ENCODE measurements around the gene APBA2. TPM values are rescaled to one million over a fixed set of nuclear protein-coding genes. Genes with fewer than 3 reads are reported as not detected.
A peak's percentile ranks its signal among the peaks of the same experiment; 100 is the strongest.

The APBA2 gene
- total and polyA plus RNA-seq, 2 donors from 2014 or later = 1.0 to 6.1 TPM

GRCh38 chr15:28936081-28936480 is 50.3 kb downstream of the APBA2 start:
- Histone ChIP-seq H3K4me3 (ENCODE audit: low read length in 3 of 3) (no peak overlapping the region), H3K9ac (ENCODE audit: low read length in 3 of 3) (no peak overlapping the region), H3K27me3 (ENCODE audit: control insufficient read depth, insufficient read depth, low read length) (no peaks in the 10 kb centered on the region), H3K4me1 (ENCODE audit: control insufficient read depth in 2 of 3, insufficient read depth in 2 of 3, low read depth in 1 of 3, low read length in 3 of 3) (no peaks in the 10 kb centered on the region), H3K27ac (ENCODE audit: low read depth in 2 of 2, low read length in 2 of 2) (no peak overlapping the region), H3K36me3 (ENCODE audit: control insufficient read depth in 2 of 3, insufficient read depth in 3 of 3, low read length in 3 of 3) (no peaks in the 10 kb centered on the region), H3K9me3 (ENCODE audit: control insufficient read depth in 2 of 3, insufficient read depth in 1 of 3, low read length in 3 of 3) (no peaks in the 10 kb centered on the region)
- DNase-seq (peak in 1 of 5 donors; percentile 37), FAIRE-seq (no peak)
- no peak for TF ChIP-seq CTCF (IDR thresholded peaks at IDR 0.05; ENCODE audit: borderline replicate concordance, extremely low read depth, insufficient read depth)
- intact Hi-C loops (cut with DNase I) = no loop called here

- Histone ChIP-seq H3K36me3 (ENCODE audit: control insufficient read depth in 2 of 3, insufficient read depth in 3 of 3, low read length in 3 of 3) (no peaks in the 10 kb centered on the region), H3K9ac (ENCODE audit: low read length in 3 of 3) (no peak overlapping the region), H3K9me3 (ENCODE audit: control insufficient read depth in 2 of 3, insufficient read depth in 1 of 3, low read length in 3 of 3) (no peaks in the 10 kb centered on the region), H3K27me3 (ENCODE audit: control insufficient read depth, insufficient read depth, low read length) (no peaks in the 10 kb centered on the region), H3K4me3 (ENCODE audit: low read length in 3 of 3) (no peak overlapping the region), H3K27ac (ENCODE audit: low read depth in 2 of 2, low read length in 2 of 2) (no peak overlapping the region), H3K4me1 (ENCODE audit: control insufficient read depth in 2 of 3, insufficient read depth in 2 of 3, low read depth in 1 of 3, low read length in 3 of 3) (no peaks in the 10 kb centered on the region)
- no peak for TF ChIP-seq CTCF (IDR thresholded peaks at IDR 0.05; ENCODE audit: borderline replicate concordance, extremely low read depth, insufficient read depth)
- FAIRE-seq (no peak), DNase-seq (peak in 1 of 5 donors; percentile 20)
- intact Hi-C loops (cut with DNase I) = no loop called here
Measured at GRCh38 chr15:28936481-28936881, 50.7 kb downstream of the APBA2 start.

- no peak for FAIRE-seq
- TF ChIP-seq CTCF (IDR thresholded peaks at IDR 0.05; ENCODE audit: borderline replicate concordance, extremely low read depth, insufficient read depth) = no peak
- no peaks in the 10 kb centered on the region for H3K36me3 ChIP-seq (ENCODE audit: control insufficient read depth in 2 of 3, insufficient read depth in 3 of 3, low read length in 3 of 3)
- intact Hi-C loops (cut with DNase I) = no loop called here
- no peaks in the 10 kb centered on the region for H3K9me3 ChIP-seq (ENCODE audit: control insufficient read depth in 2 of 3, insufficient read depth in 1 of 3, low read length in 3 of 3)
- no peak overlapping the region for H3K9ac ChIP-seq (ENCODE audit: low read length in 3 of 3)
- DNase-seq = peak in 1 of 5 donors; percentile 50
- H3K27me3 ChIP-seq (ENCODE audit: control insufficient read depth, insufficient read depth, low read length) = no peaks in the 10 kb centered on the region
- H3K4me3 ChIP-seq (ENCODE audit: low read length in 3 of 3) = no peak overlapping the region
- no peaks in the 10 kb centered on the region for H3K4me1 ChIP-seq (ENCODE audit: control insufficient read depth in 2 of 3, insufficient read depth in 2 of 3, low read depth in 1 of 3, low read length in 3 of 3)
- H3K27ac ChIP-seq (ENCODE audit: low read depth in 2 of 2, low read length in 2 of 2) = no peak overlapping the region
Measured at GRCh38 chr15:28937271-28937670, 51.5 kb downstream of the APBA2 start.

- Histone ChIP-seq H3K27ac (ENCODE audit: low read depth in 2 of 2, low read length in 2 of 2) (no peak overlapping the region), H3K9me3 (ENCODE audit: control insufficient read depth in 2 of 3, insufficient read depth in 1 of 3, low read length in 3 of 3) (no peaks in the 10 kb centered on the region), H3K4me3 (ENCODE audit: low read length in 3 of 3) (no peak overlapping the region), H3K9ac (ENCODE audit: low read length in 3 of 3) (no peak overlapping the region), H3K36me3 (ENCODE audit: control insufficient read depth in 2 of 3, insufficient read depth in 3 of 3, low read length in 3 of 3) (no peaks in the 10 kb centered on the region), H3K27me3 (ENCODE audit: control insufficient read depth, insufficient read depth, low read length) (no peaks in the 10 kb centered on the region), H3K4me1 (ENCODE audit: control insufficient read depth in 2 of 3, insufficient read depth in 2 of 3, low read depth in 1 of 3, low read length in 3 of 3) (no peaks in the 10 kb centered on the region)
- TF ChIP-seq CTCF (IDR thresholded peaks at IDR 0.05; ENCODE audit: borderline replicate concordance, extremely low read depth, insufficient read depth) = no peak
- DNase-seq (peak in 1 of 5 donors; percentile 13), FAIRE-seq (no peak)
- intact Hi-C loops (cut with DNase I) = no loop called here
Measured at GRCh38 chr15:28942046-28942445, 56.3 kb downstream of the APBA2 start.
